SJCRH30 (cell line): ENCODE data around the gene KCTD5. TPM values are rescaled to one million over a fixed set of nuclear protein-coding genes. Genes with fewer than 3 reads are reported as not detected.

Source experiments
- DNase-seq, 2 experiments: peaks; one replicate each; pipeline ENCODE4 v3.0.0-alpha.2; 2015 to 2020
- H3K27ac ChIP-seq: fragments of 250-450 bp; sonication (Bioruptor Pico); 2 replicates; pipeline ENCODE4 v1.5.1; 2020; ENCODE audit warnings: mild to moderate bottlenecking, moderate library complexity
- H3K27me3 ChIP-seq: fragments of 250-450 bp; sonication (Bioruptor Pico); 2 replicates; pipeline ENCODE4 v1.5.1; 2020; ENCODE audit warnings: mild to moderate bottlenecking, moderate library complexity
- H3K36me3 ChIP-seq: fragments of 250-450 bp; sonication (Bioruptor Pico); 2 replicates; pipeline ENCODE4 v1.5.1; 2020; ENCODE audit warnings: mild to moderate bottlenecking, moderate library complexity
- H3K4me1 ChIP-seq: fragments of 250-450 bp; sonication (Bioruptor Pico); 2 replicates; pipeline ENCODE4 v1.5.1; 2020; ENCODE audit warnings: mild to moderate bottlenecking, moderate library complexity
- H3K4me3 ChIP-seq: fragments of 250-450 bp; sonication (Bioruptor Pico); 2 replicates; pipeline ENCODE4 v1.5.1; 2020; ENCODE audit warnings: mild to moderate bottlenecking, moderate library complexity
- H3K9me3 ChIP-seq: fragments of 250-450 bp; sonication (Bioruptor Pico); replicated peaks from 2 replicates; pipeline ENCODE4 v1.5.1; 2020; ENCODE audit warnings: mild to moderate bottlenecking, moderate library complexity
- total RNA-seq: library from RNA; depleted of rRNA; stranded (reverse); fragments of >200 nt; shearing (Covaris generic); gene quantifications from 2 replicates; pipeline ENCODE4 v1.2.3, GENCODE V29; 2014

The KCTD5 gene
- total RNA-seq, 1 experiment from 2014 or later, result 42.9 TPM

DNA sequence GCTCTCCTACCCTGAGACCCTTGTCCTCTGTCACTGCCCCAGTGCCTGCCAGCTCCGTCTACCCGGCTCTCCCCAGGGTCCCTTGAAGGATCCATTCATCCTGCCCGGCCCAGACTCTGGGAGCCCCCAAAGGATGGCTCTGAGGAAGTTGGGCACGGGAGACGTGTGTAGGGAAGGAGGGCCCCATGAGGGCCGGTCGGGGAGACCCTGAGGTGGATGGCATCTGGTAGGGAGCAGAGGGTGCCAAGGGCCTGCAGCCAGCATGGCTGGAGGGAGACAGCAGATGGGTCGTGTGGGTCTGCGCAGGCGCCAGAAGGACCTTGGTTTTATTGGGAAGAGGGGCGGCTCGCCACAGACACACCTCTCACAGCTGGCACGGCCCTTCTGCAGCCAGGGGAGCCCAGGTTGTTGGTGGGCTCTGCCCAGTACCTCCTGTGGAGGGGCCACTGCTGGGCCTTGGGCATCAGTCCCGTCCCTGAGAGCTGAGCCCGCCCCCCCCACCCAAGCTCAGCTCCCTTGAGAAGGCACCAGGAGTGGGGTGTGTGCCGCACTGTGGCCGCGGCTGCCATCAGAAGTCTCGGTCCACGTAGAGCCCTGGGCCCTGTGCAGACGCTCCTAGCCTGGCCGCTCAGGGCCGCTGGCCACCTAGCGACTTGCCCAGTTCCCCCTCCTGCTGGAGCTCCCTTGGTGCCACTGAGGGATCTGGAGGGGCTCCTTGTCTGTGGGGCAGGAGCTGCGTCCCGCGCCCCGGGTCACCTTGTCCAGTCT is 16.0 kb downstream of the KCTD5 start:
- no peak overlapping the region for H3K27ac ChIP-seq
- peaks cover 3% of the 10 kb centered on the region; the same call in 1 of the 2 replicates for H3K4me1 ChIP-seq
- H3K36me3 ChIP-seq, result no peaks in the 10 kb centered on the region; the same call in none of the 2 replicates
- H3K9me3 ChIP-seq, result no peaks in the 10 kb centered on the region
- no peak overlapping the region for H3K4me3 ChIP-seq
- DNase-seq, result no peak
- H3K27me3 ChIP-seq, result no peaks in the 10 kb centered on the region

DNA sequence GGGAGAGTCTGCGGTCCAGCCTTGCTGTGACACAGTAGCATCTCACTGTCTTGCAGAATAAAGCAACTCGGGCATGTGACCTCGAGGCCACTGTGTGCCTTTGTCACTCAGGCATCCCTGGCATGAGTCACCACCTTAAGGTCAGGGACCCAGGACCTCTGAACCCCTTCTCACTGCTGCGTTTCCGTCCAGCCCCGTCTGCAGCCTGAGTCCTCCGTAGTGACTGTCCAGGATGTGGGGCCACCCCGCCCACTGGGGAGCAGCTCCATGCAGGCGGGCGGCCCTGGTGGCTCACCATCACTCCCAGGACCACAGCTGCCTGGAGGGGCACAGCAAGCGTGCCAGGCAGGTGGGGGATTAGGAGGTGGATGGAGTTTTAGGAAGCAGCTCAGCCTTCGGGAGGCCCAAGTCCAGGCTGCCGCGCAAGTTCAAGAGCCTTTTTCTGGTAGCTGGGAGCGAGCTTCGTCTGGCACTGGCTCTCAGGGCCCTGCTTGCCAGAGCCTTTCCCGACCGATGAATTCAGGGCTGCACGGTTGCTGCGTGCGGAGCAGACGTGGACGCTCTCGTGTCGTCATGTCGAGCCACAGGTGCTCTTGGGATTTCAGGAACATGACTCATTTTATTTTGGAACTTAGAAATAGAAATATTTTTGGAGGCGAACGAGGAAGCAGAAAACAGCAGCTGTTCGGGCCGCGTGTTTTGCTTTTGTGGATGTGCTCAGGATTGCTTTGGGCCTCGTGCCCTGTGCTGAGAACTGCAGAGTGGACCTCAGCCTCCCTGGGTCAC is 16.8 kb downstream of the KCTD5 start:
- H3K27me3 ChIP-seq, result no peaks in the 10 kb centered on the region
- H3K4me1 ChIP-seq, result no peaks in the 10 kb centered on the region
- no peak overlapping the region for H3K27ac ChIP-seq
- H3K9me3 ChIP-seq, result no peaks in the 10 kb centered on the region
- no peak overlapping the region for H3K4me3 ChIP-seq
- DNase-seq, result no peak
- no peaks in the 10 kb centered on the region; the same call in none of the 2 replicates for H3K36me3 ChIP-seq

DNA sequence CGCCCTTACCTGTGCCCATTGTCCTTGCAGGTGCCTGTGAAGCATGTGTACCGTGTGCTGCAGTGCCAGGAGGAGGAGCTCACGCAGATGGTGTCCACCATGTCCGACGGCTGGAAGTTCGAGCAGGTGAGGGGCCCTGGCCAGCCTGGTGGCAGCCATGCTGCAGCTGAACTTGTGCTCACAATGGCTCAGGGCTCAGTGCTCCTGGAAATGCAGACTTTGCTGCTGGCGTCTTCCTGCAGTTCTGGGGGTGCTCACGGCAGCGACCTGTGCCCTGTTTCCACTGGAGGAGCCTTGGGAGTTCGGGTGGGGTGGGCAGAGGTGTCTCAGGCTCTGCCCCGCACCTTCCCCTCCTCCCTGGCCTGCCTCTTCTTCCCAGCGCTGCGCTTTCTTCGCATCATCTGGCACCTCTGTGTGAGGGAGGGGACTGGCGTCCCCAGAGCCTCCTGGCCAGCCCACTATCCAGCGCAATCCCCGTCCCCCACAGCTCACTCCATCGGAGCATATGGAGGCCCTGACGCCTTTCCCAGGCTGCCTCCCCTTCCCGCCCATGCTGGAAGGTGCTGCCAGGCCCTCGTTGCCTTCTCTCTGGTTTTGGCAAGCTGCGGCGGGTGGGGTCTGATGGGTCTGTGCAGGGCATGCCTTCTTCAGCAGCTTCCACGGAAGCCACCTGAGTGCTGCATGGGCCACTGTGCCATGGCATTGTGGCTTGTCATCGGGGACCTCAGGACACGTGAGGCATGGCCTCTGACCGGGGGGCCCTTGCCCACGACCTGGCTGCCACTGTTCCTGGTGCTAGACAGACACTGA is 17.7 kb downstream of the KCTD5 start:
- no peaks in the 10 kb centered on the region for H3K9me3 ChIP-seq
- no peaks in the 10 kb centered on the region for H3K27me3 ChIP-seq
- no peak overlapping the region for H3K27ac ChIP-seq
- H3K4me1 ChIP-seq, result no peaks in the 10 kb centered on the region
- no peaks in the 10 kb centered on the region; the same call in none of the 2 replicates for H3K36me3 ChIP-seq
- no peak for DNase-seq
- H3K4me3 ChIP-seq, result no peak overlapping the region

DNA sequence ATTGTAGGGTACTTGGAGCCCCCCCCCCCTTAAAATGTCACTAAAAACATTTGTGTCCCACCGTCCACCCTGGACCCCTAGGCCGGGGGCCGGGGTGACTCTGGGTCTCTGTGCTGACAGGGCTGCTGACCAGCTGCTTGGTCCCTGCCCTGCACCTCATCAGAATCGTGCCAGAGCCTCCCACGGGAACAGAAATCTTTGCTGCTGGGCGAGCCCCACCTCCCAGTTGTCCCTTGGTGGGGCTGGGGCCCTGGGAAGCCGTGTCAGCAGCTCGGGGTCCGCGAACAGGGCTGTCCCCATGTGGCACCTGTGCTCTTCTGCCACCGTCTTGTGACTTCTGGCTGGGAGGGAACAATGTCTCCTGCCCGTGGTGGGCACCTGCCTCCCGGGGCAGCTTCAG is 18.5 kb downstream of the KCTD5 start:
- Histone ChIP-seq H3K4me1 (no peaks in the 10 kb centered on the region), H3K27me3 (no peaks in the 10 kb centered on the region), H3K27ac (no peak overlapping the region), H3K4me3 (no peak overlapping the region), H3K36me3 (no peaks in the 10 kb centered on the region; the same call in none of the 2 replicates), H3K9me3 (no peaks in the 10 kb centered on the region)
- no peak for DNase-seq

DNA sequence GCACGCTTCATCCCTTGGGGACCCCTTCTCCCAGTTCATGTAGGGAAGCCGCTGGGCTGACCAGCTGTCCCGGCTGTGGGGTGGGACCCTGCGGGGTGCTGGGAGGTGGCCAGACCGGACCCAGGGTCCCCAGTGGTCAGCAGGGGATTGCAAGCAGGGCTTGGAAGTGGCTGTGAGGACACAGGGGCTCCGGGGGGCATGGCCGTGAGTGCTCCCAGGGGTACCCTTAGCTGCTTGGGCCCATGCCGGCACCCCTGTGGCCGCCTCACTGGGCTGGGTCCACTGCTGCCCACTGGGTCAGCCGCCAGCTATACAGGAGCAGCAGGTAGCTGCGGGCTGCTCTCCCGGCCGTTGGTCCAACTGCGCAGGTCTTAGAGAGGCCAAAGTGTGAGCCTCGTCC is 18.9 kb downstream of the KCTD5 start:
- no peak for DNase-seq
- H3K4me3 ChIP-seq, result no peak overlapping the region
- no peak overlapping the region for H3K27ac ChIP-seq
- H3K9me3 ChIP-seq, result no peaks in the 10 kb centered on the region
- H3K36me3 ChIP-seq, result no peaks in the 10 kb centered on the region; the same call in none of the 2 replicates
- H3K27me3 ChIP-seq, result no peaks in the 10 kb centered on the region
- no peaks in the 10 kb centered on the region for H3K4me1 ChIP-seq

DNA sequence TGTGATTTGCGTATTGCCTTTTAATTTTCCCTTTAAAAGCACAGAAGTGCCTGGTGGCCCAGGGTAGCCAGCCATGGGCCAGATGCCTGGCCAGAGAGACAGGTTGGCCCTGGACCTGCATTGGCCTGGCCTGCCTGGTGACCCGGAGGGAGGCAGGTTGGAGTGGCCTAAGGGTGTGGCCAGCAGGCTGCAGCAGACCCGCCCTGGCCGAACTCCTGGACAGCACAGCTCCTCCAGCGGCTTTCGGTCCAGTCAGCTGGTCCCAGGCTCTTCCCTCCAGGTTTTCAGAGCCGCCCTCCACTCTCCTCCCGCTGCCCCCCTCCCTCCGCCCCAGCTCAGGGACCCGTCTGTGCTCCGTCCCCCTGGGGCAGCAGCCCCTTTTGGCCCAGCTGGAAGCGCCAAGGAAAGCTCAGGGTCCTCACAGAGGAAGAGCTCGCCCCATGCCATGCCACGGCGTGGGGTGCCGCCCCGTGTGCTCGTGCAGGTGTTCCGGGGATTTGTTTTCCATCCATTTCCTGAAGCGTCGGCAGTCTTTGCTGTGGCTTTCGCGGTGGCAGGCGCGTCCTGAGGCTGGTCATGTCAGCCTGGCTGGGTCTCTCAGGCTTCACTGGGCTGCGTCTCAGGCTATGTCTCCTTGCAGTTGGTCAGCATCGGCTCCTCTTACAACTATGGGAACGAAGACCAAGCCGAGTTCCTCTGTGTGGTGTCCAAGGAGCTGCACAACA is 19.6 kb downstream of the KCTD5 start:
- no peaks in the 10 kb centered on the region; the same call in none of the 2 replicates for H3K36me3 ChIP-seq
- no peak for DNase-seq
- H3K4me3 ChIP-seq, result no peak overlapping the region

DNA sequence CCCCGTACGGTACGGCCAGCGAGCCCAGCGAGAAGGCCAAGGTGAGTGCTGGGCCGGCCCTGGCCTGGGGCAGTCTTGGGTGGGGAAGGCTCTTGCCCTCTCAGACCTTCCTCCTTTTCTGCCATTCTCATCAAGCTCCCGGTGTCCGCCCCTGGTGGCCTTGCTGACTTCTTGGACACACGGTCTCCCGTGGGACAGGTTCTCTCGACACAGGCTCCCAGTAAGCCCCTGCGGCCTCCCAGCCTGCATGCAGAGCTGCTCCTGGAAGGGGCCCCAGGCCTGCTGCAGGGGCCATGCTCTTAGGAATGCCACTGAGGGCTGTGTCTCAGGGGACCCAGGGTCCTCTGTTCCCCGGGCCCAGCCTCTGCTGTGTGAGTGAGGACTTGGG is 20.1 kb downstream of the KCTD5 start:
- DNase-seq, result no peak
- no peaks in the 10 kb centered on the region; the same call in 1 of the 2 replicates for H3K36me3 ChIP-seq
- no peaks in the 10 kb centered on the region for H3K4me1 ChIP-seq
- H3K9me3 ChIP-seq, result no peaks in the 10 kb centered on the region
- no peak overlapping the region for H3K27ac ChIP-seq
- H3K4me3 ChIP-seq, result no peak overlapping the region
- no peaks in the 10 kb centered on the region for H3K27me3 ChIP-seq

More for the DNA sequence above, 19.6 kb downstream of the KCTD5 start:
- Histone ChIP-seq H3K9me3 (no peaks in the 10 kb centered on the region), H3K4me1 (no peaks in the 10 kb centered on the region), H3K27ac (no peak overlapping the region), H3K27me3 (no peaks in the 10 kb centered on the region)

DNA sequence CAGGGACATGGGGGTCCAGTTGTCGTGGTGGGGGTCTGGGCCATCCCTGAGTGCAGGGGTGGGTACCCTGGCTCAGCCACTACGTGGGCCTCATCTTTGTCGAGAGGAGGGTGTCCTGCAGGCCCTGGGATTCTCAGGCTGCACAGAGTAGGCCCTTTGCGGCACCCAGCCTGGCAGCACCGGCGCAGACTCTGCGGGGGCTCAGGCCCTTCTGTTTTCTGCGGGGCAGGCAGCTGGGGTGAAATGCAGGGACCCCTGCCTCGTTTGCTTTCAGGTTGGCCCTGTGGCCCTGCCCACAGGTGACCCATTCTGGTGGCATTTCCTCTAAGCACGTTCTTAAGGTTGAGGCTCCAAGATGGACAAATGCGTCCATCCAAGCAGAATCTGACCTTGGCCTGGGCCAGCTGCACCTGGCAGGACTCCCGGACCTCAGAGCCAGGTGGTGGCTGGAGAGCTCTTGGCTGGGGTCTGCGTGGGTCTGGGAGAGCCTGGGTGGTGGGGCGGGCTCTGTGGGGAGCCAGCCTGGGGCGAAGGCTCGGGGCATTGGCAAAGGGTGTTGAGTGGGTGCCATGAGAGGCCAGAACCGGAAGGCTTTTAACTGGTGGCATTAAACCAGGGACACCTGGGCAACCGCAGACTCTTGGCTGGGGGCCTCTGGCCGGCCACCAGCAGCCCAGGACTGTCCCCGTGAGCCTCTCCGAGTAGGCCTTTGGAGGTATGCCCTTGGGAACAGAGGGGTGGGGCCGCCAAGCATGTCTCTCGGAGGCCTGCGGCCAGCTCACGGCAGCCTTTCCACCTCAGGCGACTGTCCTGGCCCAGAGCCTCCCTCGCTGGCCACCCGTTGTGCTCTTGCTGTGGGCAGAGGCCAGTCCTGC is 20.8 kb downstream of the KCTD5 start:
- Histone ChIP-seq H3K36me3 (0 out of 2 replicates have a peak, but pooled peaks cover 6% of the 10 kb centered on the region), H3K27ac (no peak overlapping the region), H3K4me1 (no peaks in the 10 kb centered on the region), H3K27me3 (no peaks in the 10 kb centered on the region), H3K9me3 (no peaks in the 10 kb centered on the region), H3K4me3 (no peak overlapping the region)
- no peak for DNase-seq

DNA sequence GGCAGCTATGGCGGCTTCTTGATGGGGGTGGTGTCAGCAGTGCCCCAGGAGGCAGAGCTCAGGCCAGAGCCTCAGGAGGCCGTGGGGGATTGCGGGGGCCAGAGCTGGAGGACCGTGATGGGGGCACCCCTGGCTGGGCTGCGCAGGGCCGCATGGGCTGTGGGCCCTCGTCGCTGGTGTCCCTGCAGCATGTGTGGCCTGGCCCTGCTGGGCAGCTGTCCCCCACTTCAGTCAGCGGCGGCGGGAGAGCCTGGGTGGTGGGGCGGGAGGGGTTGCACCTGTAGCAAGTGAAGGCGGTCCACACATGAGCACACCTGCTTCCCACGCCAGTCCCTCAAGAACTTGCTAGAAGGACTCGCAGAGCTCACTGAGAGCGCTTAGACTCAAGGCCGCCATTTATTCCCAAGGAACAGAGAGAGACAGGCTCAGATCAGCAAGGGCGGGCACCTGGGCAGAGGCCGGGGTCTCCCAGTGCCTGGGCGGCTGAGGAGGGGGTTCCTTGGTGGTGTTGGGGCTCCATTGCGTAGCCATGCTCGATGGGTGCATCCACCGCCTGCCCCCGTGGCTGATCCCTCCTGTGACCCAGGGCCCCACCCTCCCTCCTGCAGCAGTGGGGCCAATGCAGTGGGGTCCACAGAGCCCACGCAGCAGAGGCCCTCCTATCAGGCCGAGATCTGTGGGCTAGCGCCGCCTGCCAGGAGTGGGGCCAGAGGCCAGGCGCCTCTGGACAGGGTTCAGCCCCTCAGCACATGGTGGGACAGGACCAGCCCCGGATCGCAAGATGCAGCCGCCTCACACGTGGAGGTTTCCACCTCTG is 22.1 kb downstream of the KCTD5 start:
- Histone ChIP-seq H3K27me3 (no peaks in the 10 kb centered on the region), H3K36me3 (peaks cover 9% of the 10 kb centered on the region; the same call in 1 of the 2 replicates), H3K4me1 (no peaks in the 10 kb centered on the region), H3K4me3 (no peak overlapping the region), H3K9me3 (no peaks in the 10 kb centered on the region), H3K27ac (no peak overlapping the region)
- DNase-seq, result no peak

DNA sequence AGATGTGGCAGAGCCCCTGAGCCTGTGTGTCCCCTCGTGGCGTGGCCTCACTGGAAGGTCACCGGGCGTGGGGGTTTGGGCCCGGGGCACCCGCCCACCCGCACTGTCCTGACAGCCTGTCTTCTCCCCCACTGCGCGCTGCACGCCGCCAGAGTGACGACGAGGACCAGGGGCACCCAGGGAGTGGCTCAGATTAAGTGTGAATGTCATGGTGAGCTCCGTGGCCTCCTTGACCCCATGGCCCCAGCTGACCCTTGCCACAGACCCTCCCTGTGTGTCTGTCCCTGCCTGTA is 22.6 kb downstream of the KCTD5 start:
- Histone ChIP-seq H3K4me3 (no peak overlapping the region), H3K36me3 (peaks cover 9% of the 10 kb centered on the region; the same call in 1 of the 2 replicates), H3K4me1 (no peaks in the 10 kb centered on the region), H3K27me3 (no peaks in the 10 kb centered on the region), H3K9me3 (no peaks in the 10 kb centered on the region), H3K27ac (no peak overlapping the region)
- DNase-seq, result no peak

DNA sequence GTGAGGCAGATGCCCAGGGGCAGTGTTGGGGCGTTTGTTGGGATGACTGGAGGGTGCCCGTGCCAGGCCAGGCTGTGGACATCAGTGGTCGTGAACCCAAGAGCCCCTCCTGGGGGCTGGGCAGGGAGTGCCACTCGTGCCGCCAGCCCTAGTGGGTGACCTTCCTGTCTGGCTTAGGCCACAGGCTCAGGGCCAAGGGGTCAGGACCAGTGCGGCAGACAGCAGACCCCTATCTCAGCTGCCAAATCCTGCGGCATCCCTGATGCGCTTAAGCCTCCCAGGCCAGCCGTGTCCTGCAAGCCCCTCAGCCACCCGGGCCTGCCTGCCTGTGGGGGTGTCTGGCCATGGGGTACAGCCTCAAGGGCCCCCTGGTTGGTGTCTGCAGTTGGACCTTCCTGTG is 23.0 kb downstream of the KCTD5 start:
- Histone ChIP-seq H3K36me3 (peaks cover 9% of the 10 kb centered on the region; the same call in 1 of the 2 replicates), H3K9me3 (no peaks in the 10 kb centered on the region), H3K4me3 (no peak overlapping the region), H3K4me1 (no peaks in the 10 kb centered on the region), H3K27me3 (no peaks in the 10 kb centered on the region), H3K27ac (no peak overlapping the region)
- DNase-seq, result no peak

DNA sequence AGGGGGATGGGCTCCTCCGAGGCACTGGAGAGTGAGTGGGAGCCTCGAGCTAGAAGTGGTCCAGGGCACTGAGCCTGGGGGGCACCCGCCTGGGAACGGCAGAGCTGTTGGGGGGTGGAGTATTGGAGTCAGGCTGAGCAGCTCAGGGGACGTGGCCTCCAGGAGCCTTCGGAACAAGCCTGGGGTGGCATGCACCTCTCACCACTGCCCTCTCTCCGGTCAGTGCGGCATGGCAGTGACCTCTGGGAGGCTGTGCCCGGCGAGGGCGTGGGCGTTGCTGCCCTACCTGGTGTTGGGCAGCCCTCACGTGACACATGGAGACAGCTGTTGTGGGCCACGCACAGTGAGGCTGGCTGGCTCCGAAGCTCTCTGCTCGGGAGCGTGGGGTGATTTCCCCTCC is 23.8 kb downstream of the KCTD5 start:
- H3K9me3 ChIP-seq, result no peaks in the 10 kb centered on the region
- peaks cover 9% of the 10 kb centered on the region; the same call in 1 of the 2 replicates for H3K36me3 ChIP-seq
- DNase-seq, result no peak
- no peak overlapping the region for H3K27ac ChIP-seq
- no peak overlapping the region for H3K4me3 ChIP-seq
- no peaks in the 10 kb centered on the region for H3K27me3 ChIP-seq
- no peaks in the 10 kb centered on the region for H3K4me1 ChIP-seq
